Upper lobe of left lung (tissue), 4 donors: ENCODE results near the gene DAG1.

Experiments
- CTCF ChIP-seq, 6 experiments: fragments of 450-650 bp in 4 of 6; fragments of 200-600 bp in 2 of 6; sonication (generic) in 2 of 6; IDR thresholded peaks; one replicate each; pipeline ENCODE4 v1.5.1; 2016 to 2019; ENCODE audit warnings: antibody characterized with exemption in 6 of 6
- POLR2A ChIP-seq, 4 donors: fragments of 450-650 bp; IDR thresholded peaks; one replicate each; pipeline ENCODE4 v1.5.1; 2016 to 2017; ENCODE audit warnings: antibody characterized with exemption in 4 of 4, mild to moderate bottlenecking in 2 of 4
- POLR2AphosphoS5 ChIP-seq, 2 donors: sonication (generic); formaldehyde crosslinking; IDR thresholded peaks; one replicate each; pipeline ENCODE4 v1.5.1; 2017; ENCODE audit warnings: antibody characterized with exemption in 2 of 2

GRCh38 chr3:49453621-49454020 lies 16.4 kb upstream of the DAG1 start:
- TF ChIP-seq CTCF (IDR thresholded peaks at IDR 0.05), result no peak
- no peak for TF ChIP-seq POLR2AphosphoS5 (IDR thresholded peaks at IDR 0.05)
- no peak for TF ChIP-seq POLR2A (IDR thresholded peaks at IDR 0.05)
